ENCODE measurements around the gene SSR3.

SSR3 gene

GRCh38 chr3:156576051-156576450, 21.1 kb upstream of the SSR3 start:
- Histone ChIP-seq H3K4me1 (ENCODE audit: control insufficient read depth, insufficient read depth, low read length) (no peaks in the 10 kb centered on the region), H3K9me3 (ENCODE audit: control insufficient read depth, insufficient read depth, low read depth, low read length) (no peaks in the 10 kb centered on the region), H3K4me3 (ENCODE audit: low read depth, low read length) (no peak overlapping the region), H3K36me3 (ENCODE audit: control insufficient read depth in 2 of 2, insufficient read depth in 1 of 2, low read length in 2 of 2) (no peaks in the 10 kb centered on the region), H3K27ac (ENCODE audit: extremely low read depth, low read depth, low read length) (no peak overlapping the region)
- TF ChIP-seq TRIM28 (IDR thresholded peaks at IDR 0.05; ENCODE audit: borderline replicate concordance, low read length) (no peak), ZNF223 (tag by site-specific recombination; IDR thresholded peaks at IDR 0.05) (no peak), ZNF792 (tag by site-specific recombination; IDR thresholded peaks at IDR 0.05) (no peak), ZNF155 (tag by site-specific recombination; IDR thresholded peaks at IDR 0.05) (no peak), MEIS1 (CRISPR knock-in tag; IDR thresholded peaks at IDR 0.05; ENCODE audit: borderline replicate concordance) (no peak), ZBTB8A (tag by site-specific recombination; IDR thresholded peaks at IDR 0.05) (no peak), SALL2 (tag by site-specific recombination; IDR thresholded peaks at IDR 0.05; ENCODE audit: borderline replicate concordance) (no peak), HOXD13 (CRISPR knock-in tag; IDR thresholded peaks at IDR 0.05; ENCODE audit: borderline replicate concordance) (no peak)
- TF ChIP-seq, protein P1, sequence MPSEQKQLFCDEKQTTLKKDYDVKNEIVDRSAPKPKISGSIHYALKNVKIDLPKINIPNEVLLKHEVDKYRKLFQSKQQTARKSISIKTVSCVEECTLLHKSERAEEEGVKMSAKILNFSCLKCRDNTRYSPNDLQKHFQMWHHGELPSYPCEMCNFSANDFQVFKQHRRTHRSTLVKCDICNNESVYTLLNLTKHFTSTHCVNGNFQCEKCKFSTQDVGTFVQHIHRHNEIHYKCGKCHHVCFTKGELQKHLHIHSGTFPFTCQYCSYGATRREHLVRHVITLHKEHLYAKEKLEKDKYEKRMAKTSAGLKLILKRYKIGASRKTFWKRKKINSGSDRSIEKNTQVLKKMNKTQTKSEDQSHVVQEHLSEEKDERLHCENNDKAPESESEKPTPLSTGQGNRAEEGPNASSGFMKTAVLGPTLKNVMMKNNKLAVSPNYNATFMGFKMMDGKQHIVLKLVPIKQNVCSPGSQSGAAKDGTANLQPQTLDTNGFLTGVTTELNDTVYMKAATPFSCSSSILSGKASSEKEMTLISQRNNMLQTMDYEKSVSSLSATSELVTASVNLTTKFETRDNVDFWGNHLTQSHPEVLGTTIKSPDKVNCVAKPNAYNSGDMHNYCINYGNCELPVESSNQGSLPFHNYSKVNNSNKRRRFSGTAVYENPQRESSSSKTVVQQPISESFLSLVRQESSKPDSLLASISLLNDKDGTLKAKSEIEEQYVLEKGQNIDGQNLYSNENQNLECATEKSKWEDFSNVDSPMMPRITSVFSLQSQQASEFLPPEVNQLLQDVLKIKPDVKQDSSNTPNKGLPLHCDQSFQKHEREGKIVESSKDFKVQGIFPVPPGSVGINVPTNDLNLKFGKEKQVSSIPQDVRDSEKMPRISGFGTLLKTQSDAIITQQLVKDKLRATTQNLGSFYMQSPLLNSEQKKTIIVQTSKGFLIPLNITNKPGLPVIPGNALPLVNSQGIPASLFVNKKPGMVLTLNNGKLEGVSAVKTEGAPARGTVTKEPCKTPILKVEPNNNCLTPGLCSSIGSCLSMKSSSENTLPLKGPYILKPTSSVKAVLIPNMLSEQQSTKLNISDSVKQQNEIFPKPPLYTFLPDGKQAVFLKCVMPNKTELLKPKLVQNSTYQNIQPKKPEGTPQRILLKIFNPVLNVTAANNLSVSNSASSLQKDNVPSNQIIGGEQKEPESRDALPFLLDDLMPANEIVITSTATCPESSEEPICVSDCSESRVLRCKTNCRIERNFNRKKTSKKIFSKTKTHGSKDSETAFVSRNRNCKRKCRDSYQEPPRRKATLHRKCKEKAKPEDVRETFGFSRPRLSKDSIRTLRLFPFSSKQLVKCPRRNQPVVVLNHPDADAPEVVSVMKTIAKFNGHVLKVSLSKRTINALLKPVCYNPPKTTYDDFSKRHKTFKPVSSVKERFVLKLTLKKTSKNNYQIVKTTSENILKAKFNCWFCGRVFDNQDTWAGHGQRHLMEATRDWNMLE (tag by site-specific recombination; conservative IDR thresholded peaks at IDR 0.05; ENCODE audit: low read depth), result no peak
- TF ChIP-seq, protein P2, sequence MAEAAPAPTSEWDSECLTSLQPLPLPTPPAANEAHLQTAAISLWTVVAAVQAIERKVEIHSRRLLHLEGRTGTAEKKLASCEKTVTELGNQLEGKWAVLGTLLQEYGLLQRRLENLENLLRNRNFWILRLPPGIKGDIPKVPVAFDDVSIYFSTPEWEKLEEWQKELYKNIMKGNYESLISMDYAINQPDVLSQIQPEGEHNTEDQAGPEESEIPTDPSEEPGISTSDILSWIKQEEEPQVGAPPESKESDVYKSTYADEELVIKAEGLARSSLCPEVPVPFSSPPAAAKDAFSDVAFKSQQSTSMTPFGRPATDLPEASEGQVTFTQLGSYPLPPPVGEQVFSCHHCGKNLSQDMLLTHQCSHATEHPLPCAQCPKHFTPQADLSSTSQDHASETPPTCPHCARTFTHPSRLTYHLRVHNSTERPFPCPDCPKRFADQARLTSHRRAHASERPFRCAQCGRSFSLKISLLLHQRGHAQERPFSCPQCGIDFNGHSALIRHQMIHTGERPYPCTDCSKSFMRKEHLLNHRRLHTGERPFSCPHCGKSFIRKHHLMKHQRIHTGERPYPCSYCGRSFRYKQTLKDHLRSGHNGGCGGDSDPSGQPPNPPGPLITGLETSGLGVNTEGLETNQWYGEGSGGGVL (tag by site-specific recombination; IDR thresholded peaks at IDR 0.05), result no peak
- ChIA-PET CTCF (interaction anchor here (0.6 to 0.7 kb wide), 2 partner anchors 386 to 388 kb away, joined by 3 to 5 read pairs; no protein-coding TSS in a partner anchor), POLR2A (no interaction called here)

- H3K27ac ChIP-seq (ENCODE audit: extremely low read depth, low read depth, low read length), result no peak overlapping the region
- POLR2A ChIA-PET, result no interaction called here
- no peak overlapping the region for H3K4me3 ChIP-seq (ENCODE audit: low read depth, low read length)
- CTCF ChIA-PET, result interaction anchor here (0.6 kb wide), 1 partner anchor 385 kb away, joined by 5 read pairs; no protein-coding TSS in a partner anchor
- no peaks in the 10 kb centered on the region for H3K9me3 ChIP-seq (ENCODE audit: control insufficient read depth, insufficient read depth, low read depth, low read length)
- H3K36me3 ChIP-seq (ENCODE audit: control insufficient read depth in 2 of 2, insufficient read depth in 1 of 2, low read length in 2 of 2), result no peaks in the 10 kb centered on the region
- H3K4me1 ChIP-seq (ENCODE audit: control insufficient read depth, insufficient read depth, low read length), result no peaks in the 10 kb centered on the region
- TF ChIP-seq ZNF792 (tag by site-specific recombination; IDR thresholded peaks at IDR 0.05) (no peak), ATF2 (tag by site-specific recombination; IDR thresholded peaks at IDR 0.05; ENCODE audit: low read depth) (no peak), HOXD13 (CRISPR knock-in tag; IDR thresholded peaks at IDR 0.05; ENCODE audit: borderline replicate concordance) (no peak), HIC1 (tag by site-specific recombination; IDR thresholded peaks at IDR 0.05) (no peak), ZNF670 (tag by site-specific recombination; IDR thresholded peaks at IDR 0.05; ENCODE audit: low read depth) (no peak), KLF7 (tag by site-specific recombination; IDR thresholded peaks at IDR 0.05; ENCODE audit: borderline replicate concordance) (no peak), ZNF529 (tag by site-specific recombination; IDR thresholded peaks at IDR 0.05; ENCODE audit: insufficient replicate concordance) (no peak)
- TF ChIP-seq, protein P3, sequence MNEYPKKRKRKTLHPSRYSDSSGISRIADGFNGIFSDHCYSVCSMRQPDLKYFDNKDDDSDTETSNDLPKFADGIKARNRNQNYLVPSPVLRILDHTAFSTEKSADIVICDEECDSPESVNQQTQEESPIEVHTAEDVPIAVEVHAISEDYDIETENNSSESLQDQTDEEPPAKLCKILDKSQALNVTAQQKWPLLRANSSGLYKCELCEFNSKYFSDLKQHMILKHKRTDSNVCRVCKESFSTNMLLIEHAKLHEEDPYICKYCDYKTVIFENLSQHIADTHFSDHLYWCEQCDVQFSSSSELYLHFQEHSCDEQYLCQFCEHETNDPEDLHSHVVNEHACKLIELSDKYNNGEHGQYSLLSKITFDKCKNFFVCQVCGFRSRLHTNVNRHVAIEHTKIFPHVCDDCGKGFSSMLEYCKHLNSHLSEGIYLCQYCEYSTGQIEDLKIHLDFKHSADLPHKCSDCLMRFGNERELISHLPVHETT (tag by site-specific recombination; IDR thresholded peaks at IDR 0.05), result no peak
- TF ChIP-seq, protein P4, sequence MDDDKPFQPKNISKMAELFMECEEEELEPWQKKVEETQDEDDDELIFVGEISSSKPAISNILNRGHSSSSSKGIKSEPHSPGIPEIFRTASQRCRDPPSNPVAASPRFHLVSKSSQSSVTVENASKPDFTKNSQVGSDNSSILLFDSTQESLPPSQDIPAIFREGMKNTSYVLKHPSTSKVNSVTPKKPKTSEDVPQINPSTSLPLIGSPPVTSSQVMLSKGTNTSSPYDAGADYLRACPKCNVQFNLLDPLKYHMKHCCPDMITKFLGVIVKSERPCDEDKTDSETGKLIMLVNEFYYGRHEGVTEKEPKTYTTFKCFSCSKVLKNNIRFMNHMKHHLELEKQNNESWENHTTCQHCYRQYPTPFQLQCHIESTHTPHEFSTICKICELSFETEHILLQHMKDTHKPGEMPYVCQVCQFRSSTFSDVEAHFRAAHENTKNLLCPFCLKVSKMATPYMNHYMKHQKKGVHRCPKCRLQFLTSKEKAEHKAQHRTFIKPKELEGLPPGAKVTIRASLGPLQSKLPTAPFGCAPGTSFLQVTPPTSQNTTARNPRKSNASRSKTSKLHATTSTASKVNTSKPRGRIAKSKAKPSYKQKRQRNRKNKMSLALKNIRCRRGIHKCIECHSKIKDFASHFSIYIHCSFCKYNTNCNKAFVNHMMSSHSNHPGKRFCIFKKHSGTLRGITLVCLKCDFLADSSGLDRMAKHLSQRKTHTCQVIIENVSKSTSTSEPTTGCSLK (tag by site-specific recombination; IDR thresholded peaks at IDR 0.05), result no peak
- TF ChIP-seq, protein P5, sequence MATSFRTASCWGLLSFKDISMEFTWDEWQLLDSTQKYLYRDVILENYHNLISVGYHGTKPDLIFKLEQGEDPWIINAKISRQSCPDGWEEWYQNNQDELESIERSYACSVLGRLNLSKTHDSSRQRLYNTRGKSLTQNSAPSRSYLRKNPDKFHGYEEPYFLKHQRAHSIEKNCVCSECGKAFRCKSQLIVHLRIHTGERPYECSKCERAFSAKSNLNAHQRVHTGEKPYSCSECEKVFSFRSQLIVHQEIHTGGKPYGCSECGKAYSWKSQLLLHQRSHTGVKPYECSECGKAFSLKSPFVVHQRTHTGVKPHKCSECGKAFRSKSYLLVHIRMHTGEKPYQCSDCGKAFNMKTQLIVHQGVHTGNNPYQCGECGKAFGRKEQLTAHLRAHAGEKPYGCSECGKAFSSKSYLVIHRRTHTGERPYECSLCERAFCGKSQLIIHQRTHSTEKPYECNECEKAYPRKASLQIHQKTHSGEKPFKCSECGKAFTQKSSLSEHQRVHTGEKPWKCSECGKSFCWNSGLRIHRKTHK (tag by site-specific recombination; IDR thresholded peaks at IDR 0.05), result no peak
Observed at GRCh38 chr3:156575641-156576040, 20.7 kb upstream of the SSR3 start.
